Pancreas (tissue), 10 donors: ENCODE results near the gene HSPA4L. TPM values are rescaled to one million over a fixed set of nuclear protein-coding genes. Genes with fewer than 3 reads are reported as not detected.

Experiments
- ATAC-seq, 4 donors: fragments of 200-7000 bp; cut with Tn5 transposase; one replicate each; pipeline versions ENCODE4 v1.8.0 to v1.9.1; 2020; ENCODE audit warnings: mild to moderate bottlenecking in 4 of 4, moderate library complexity in 4 of 4
- DNase-seq, 6 donors: peaks; one replicate each; pipeline ENCODE4 v3.0.0-alpha.2; 2020
- FAIRE-seq: peaks from 2 replicates; lab custom pipeline; 2012; peaks lifted over from hg19 to GRCh38; lab: Jason Lieb, UNC
- H3K27ac ChIP-seq, 4 donors: fragments of 200-600 bp; sonication (generic); 1 replicate in 3 of 4; 2 replicates in 1 of 4; pipeline versions ENCODE4 v1.5.0 to v1.8.0; 2020
- H3K27me3 ChIP-seq, 4 donors: fragments of 200-600 bp; one replicate each; pipeline ENCODE4 v1.8.0; 2021
- H3K36me3 ChIP-seq, 3 donors: fragments of 200-600 bp; sonication (generic) in 1 of 3; one replicate each; pipeline versions ENCODE4 v1.5.0 to v1.8.0; 2020 to 2021
- H3K4me1 ChIP-seq, 3 donors: fragments of 200-600 bp; one replicate each; pipeline ENCODE4 v1.8.0; 2021
- H3K4me3 ChIP-seq, 4 donors: fragments of 200-600 bp; sonication (generic) in 2 of 4; one replicate each; pipeline versions ENCODE4 v1.5.0 to v1.8.0; 2020 to 2021
- H3K9me3 ChIP-seq, 4 donors: fragments of 200-600 bp; one replicate each; pipeline ENCODE4 v1.8.0; 2021
- CTCF ChIP-seq, 4 donors: fragments of 200-600 bp; sonication (generic) in 3 of 4; IDR thresholded peaks; one replicate each; pipeline versions ENCODE4 v1.5.0 to v1.8.0; 2021; ENCODE audit warnings: antibody characterized with exemption in 4 of 4
- WGBS, 2 donors: extraction: QIAGEN DNeasy Blood & Tissue Kit; methylation state at CpG; one replicate each; pipeline ENCODE4 v1.1.7; 2013; 5-methylcytosine and 5-hydroxymethylcytosine counted together
- intact Hi-C, 3 donors: fragments of 100-400 bp; cut with DNase I; formaldehyde crosslinking; loops; one replicate each; pipeline versions ENCODE4 v1.11.1 to v1.14.2; 2022
- polyA plus RNA-seq, 2 donors: library from polyadenylated mRNA; stranded (reverse); fragments of 200-250 nt; gene quantifications; one replicate each; pipeline ENCODE4 v1.2.3, GENCODE V29; 2013
- total RNA-seq, 6 donors: library from RNA; stranded (reverse); fragmentation: NEBNext Ultra II Directional in 4 of 6; extraction: Animal tissue kit (Norgen Biotek cat#: 25700) in 4 of 6; gene quantifications; one replicate each; pipeline versions ENCODE4 v1.2.1 to v1.2.4, GENCODE V29; 2021 to 2023
- donor health status: healthy with polysubstance abuse.
- donor health status: DM: no; HTN: no; CAD: no; lungs with moderate emphysema.
- donor health status: DM: no; HTN: no; CAD: no.
- donor health status: control.
- donor health status: control.
- donor health status: Bipolar disorder and iron deficiency.
- donor health status: DM: yes; HTN: yes; CAD: no.
- donor health status: DM: no; HTN: no; CAD: no.
- donor health status: DM: no; HTN: no; CAD: no.
- donor health status: DM: yes; HTN: yes; CAD: no.

HSPA4L gene
- total and polyA plus RNA-seq, 8 donors = 1.2 to 7.1 (median 5.4) TPM

GRCh38 chr4:127782025-127782274, 172 bp upstream of the HSPA4L start:
- Histone ChIP-seq H3K27me3 (no peaks in the 10 kb centered on the region), H3K9me3 (no peaks in the 10 kb centered on the region), H3K27ac (peak overlapping the region; percentile 76 to 87 (median 84)), H3K4me3 (peak overlapping the region; percentile 49 to 69 (median 64)), H3K4me1 (no peaks in the 10 kb centered on the region), H3K36me3 (no peaks in the 10 kb centered on the region)
- peak in 3 of 4 donors; percentile 89 to 95 (median 95) for ATAC-seq
- FAIRE-seq = no peak
- 0 to 1% methylated on average over 30 of the region's 30 CpGs for WGBS, 2 donors
- intact Hi-C loops = no loop called here
- peak in 1 of 4 donors; percentile 12 for TF ChIP-seq CTCF (IDR thresholded peaks at IDR 0.05)
- DNase-seq = peak in 4 of 6 donors; percentile 84 to 94 (median 90)

GRCh38 chr4:127783026-127783769, 1.1 kb downstream of the HSPA4L start:
- Histone ChIP-seq H3K9me3 (no peaks in the 10 kb centered on the region), H3K36me3 (no peaks in the 10 kb centered on the region), H3K27me3 (no peaks in the 10 kb centered on the region), H3K4me3 (peak overlapping the region; percentile 49 to 69 (median 64)), H3K27ac (peak overlapping the region; percentile 76 to 87 (median 84)), H3K4me1 (no peaks in the 10 kb centered on the region)
- intact Hi-C loops = no loop called here
- FAIRE-seq = no peak
- peak; percentile 68 to 82 (median 74) for DNase-seq
- ATAC-seq = peak; percentile 62 to 71 (median 68)
- TF ChIP-seq CTCF (IDR thresholded peaks at IDR 0.05) = no peak
- WGBS, 2 donors = 1 to 2% methylated on average over 25 of the region's 25 CpGs

GRCh38 chr4:127783955-127784770, 2.0 kb downstream of the HSPA4L start:
- peak; percentile 5 for FAIRE-seq
- H3K4me1 ChIP-seq = no peaks in the 10 kb centered on the region
- intact Hi-C loops = no loop called here
- 21 to 22% methylated on average over 9 of the region's 9 CpGs for whole genome bisulfite sequencing, 2 donors
- H3K27ac ChIP-seq = peak overlapping the region; percentile 76 to 87 (median 84)
- H3K27me3 ChIP-seq = no peaks in the 10 kb centered on the region
- no peak for TF ChIP-seq CTCF (IDR thresholded peaks at IDR 0.05)
- H3K9me3 ChIP-seq = no peaks in the 10 kb centered on the region
- DNase-seq = no peak
- peak overlapping the region in 3 of 4 donors; percentile 61 to 69 (median 67) for H3K4me3 ChIP-seq
- ATAC-seq = no peak
- H3K36me3 ChIP-seq = no peaks in the 10 kb centered on the region

- Histone ChIP-seq H3K36me3 (no peaks in the 10 kb centered on the region), H3K27ac (no peak overlapping the region), H3K27me3 (no peaks in the 10 kb centered on the region), H3K4me1 (no peaks in the 10 kb centered on the region), H3K4me3 (no peak overlapping the region), H3K9me3 (no peaks in the 10 kb centered on the region)
- DNase-seq = no peak
- 92 to 96% methylated on average over 2 of the region's 2 CpGs for WGBS, 2 donors
- peak in 1 of 4 donors; percentile 47 for ATAC-seq
- TF ChIP-seq CTCF (IDR thresholded peaks at IDR 0.05) = no peak
- intact Hi-C loops = no loop called here
- FAIRE-seq = no peak
These were observed 6.4 kb downstream of the HSPA4L start for GRCh38 chr4:127788517-127788916.
